GM12801 (cell line): ENCODE results near the gene SMPD3.

Source experiments
- CTCF ChIP-seq: IDR thresholded peaks from one replicate; pipeline ENCODE4 v1.5.1; 2011; ENCODE audit warnings: control low read depth; ENCODE audit not compliant: insufficient read length; ENCODE audit errors: extremely low read depth

Gene SMPD3

GRCh38 chr16:68377667-68378393, 70.5 kb downstream of the SMPD3 start:
- no peak for TF ChIP-seq CTCF

GRCh38 chr16:68377221-68377620, 71.1 kb downstream of the SMPD3 start:
- no peak for TF ChIP-seq CTCF

- TF ChIP-seq CTCF: no peak
These were observed 71.7 kb downstream of the SMPD3 start for GRCh38 chr16:68376590-68376989.

GRCh38 chr16:68375801-68376536, 72.3 kb downstream of the SMPD3 start:
- TF ChIP-seq CTCF: no peak

GRCh38 chr16:68374961-68375660, 73.2 kb downstream of the SMPD3 start:
- TF ChIP-seq CTCF: no peak

GRCh38 chr16:68374246-68374805, 74.0 kb downstream of the SMPD3 start:
- TF ChIP-seq CTCF: no peak
